Sigmoid colon (tissue), 7 donors: Measurements from ENCODE around the gene NR2C2. TPM values are rescaled to one million over a fixed set of nuclear protein-coding genes. Genes with fewer than 3 reads are reported as not detected.
"Not testable (repeated sequence)": the region's sequence is repeated elsewhere in the genome, so short reads cannot be mapped to it uniquely, and the experiment has no call there.

ENCODE experiments used
- DNase-seq: peaks from one replicate; pipeline ENCODE4 v3.0.0-alpha.2; 2019
- H3K27ac ChIP-seq, 4 donors: fragments of 200-600 bp; sonication (generic); one replicate each; pipeline ENCODE4 v1.5.1; 2016 to 2019; ENCODE audit warnings: mild to moderate bottlenecking in 1 of 4
- H3K27me3 ChIP-seq, 3 donors: fragments of 200-600 bp; sonication (generic); one replicate each; pipeline ENCODE4 v1.5.1; 2019; ENCODE audit warnings: mild to moderate bottlenecking in 1 of 3
- H3K36me3 ChIP-seq, 4 donors: fragments of 200-600 bp; sonication (generic); one replicate each; pipeline ENCODE4 v1.5.1; 2016 to 2019
- H3K4me1 ChIP-seq, 4 donors: fragments of 200-600 bp; sonication (generic); one replicate each; pipeline ENCODE4 v1.5.1; 2017 to 2019
- H3K4me3 ChIP-seq, 4 donors: fragments of 200-600 bp; sonication (generic); one replicate each; pipeline ENCODE4 v1.5.1; 2017 to 2019; ENCODE audit warnings: mild to moderate bottlenecking in 2 of 4, moderate library complexity in 1 of 4
- H3K9me3 ChIP-seq, 4 donors: fragments of 200-600 bp in 3 of 4; sonication (generic) in 3 of 4; one replicate each; pipeline versions ENCODE4 v1.5.1 to v1.6.1; 2013 to 2019
- EP300 ChIP-seq, 4 donors: sonication (generic); formaldehyde crosslinking; IDR thresholded peaks; one replicate each; pipeline ENCODE4 v1.6.1; 2017; ENCODE audit warnings: antibody characterized with exemption in 4 of 4
- POLR2A ChIP-seq, 2 donors: fragments of 450-650 bp; IDR thresholded peaks; one replicate each; pipeline ENCODE4 v1.6.1; 2016; ENCODE audit warnings: antibody characterized with exemption in 2 of 2, mild to moderate bottlenecking in 2 of 2, moderate library complexity in 2 of 2
- POLR2AphosphoS5 ChIP-seq, 4 donors: sonication (generic); formaldehyde crosslinking; IDR thresholded peaks; one replicate each; pipeline ENCODE4 v1.6.1; 2017; ENCODE audit warnings: antibody characterized with exemption in 4 of 4
- WGBS, 2 donors: extraction: QIAGEN DNeasy Blood & Tissue Kit; methylation state at CpG; one replicate each; pipeline ENCODE4 v1.1.7; 2013; 5-methylcytosine and 5-hydroxymethylcytosine counted together
- intact Hi-C: fragments of 100-400 bp; cut with DNase I; formaldehyde crosslinking; loops from one replicate; pipeline ENCODE4 v1.15.1; 2023
- polyA plus RNA-seq, 3 donors: library from polyadenylated mRNA; stranded (reverse); fragments of 200-250 nt; gene quantifications; one replicate each; pipeline ENCODE4 v1.2.3, GENCODE V29; 2013
- total RNA-seq, 4 donors: library from RNA; depleted of rRNA; stranded (reverse); fragments of >200 nt; gene quantifications; one replicate each; pipeline ENCODE4 v1.1.0, GENCODE V29; 2016
- TF ChIP-seq, protein P1 (sequence below), 4 experiments: fragments of 450-650 bp in 3 of 4; fragments of 200-600 bp in 1 of 4; IDR thresholded peaks; one replicate each; pipeline ENCODE4 v1.5.1; 2016 to 2019; ENCODE audit warnings: antibody characterized with exemption in 4 of 4, mild to moderate bottlenecking in 3 of 4, moderate library complexity in 2 of 4
- donor health status: healthy with polysubstance abuse.
- donor health status: Bipolar disorder and iron deficiency.
- donor health status: healthy.

The NR2C2 gene
- total and polyA plus RNA-seq, 7 donors = 3.6 to 68.4 (median 34.2) TPM

DNA sequence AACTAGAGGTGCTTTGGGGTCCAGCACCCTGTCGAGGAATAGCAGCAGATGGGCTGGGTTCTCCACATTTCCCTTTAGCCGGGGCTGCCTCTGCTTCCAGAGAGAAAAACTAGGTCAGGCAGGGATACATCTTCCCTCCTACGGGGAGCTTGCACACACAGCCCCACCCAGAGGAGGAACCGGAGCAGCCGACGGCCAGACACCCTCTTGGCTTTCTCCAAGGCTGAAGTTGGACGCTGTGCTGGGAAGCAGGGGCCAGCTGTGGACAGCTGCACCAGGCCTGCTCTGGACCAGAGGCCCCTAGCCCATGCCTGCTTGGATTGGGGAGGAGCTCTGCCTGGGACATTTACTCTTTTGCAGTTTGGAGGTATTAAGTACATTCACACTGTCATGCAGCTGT, 44.7 kb upstream of the NR2C2 start:
- DNase-seq = peak; percentile 93
- H3K27me3 ChIP-seq = no peaks in the 10 kb centered on the region
- no peaks in the 10 kb centered on the region for H3K36me3 ChIP-seq
- no peak for TF ChIP-seq EP300 (IDR thresholded peaks at IDR 0.05)
- TF ChIP-seq POLR2AphosphoS5 (IDR thresholded peaks at IDR 0.05) = peak in 3 of 4 donors; percentile 28 to 57 (median 51)
- TF ChIP-seq POLR2A (IDR thresholded peaks at IDR 0.05) = no peak
- TF ChIP-seq, protein P1, sequence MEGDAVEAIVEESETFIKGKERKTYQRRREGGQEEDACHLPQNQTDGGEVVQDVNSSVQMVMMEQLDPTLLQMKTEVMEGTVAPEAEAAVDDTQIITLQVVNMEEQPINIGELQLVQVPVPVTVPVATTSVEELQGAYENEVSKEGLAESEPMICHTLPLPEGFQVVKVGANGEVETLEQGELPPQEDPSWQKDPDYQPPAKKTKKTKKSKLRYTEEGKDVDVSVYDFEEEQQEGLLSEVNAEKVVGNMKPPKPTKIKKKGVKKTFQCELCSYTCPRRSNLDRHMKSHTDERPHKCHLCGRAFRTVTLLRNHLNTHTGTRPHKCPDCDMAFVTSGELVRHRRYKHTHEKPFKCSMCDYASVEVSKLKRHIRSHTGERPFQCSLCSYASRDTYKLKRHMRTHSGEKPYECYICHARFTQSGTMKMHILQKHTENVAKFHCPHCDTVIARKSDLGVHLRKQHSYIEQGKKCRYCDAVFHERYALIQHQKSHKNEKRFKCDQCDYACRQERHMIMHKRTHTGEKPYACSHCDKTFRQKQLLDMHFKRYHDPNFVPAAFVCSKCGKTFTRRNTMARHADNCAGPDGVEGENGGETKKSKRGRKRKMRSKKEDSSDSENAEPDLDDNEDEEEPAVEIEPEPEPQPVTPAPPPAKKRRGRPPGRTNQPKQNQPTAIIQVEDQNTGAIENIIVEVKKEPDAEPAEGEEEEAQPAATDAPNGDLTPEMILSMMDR (IDR thresholded peaks at IDR 0.05) = no peak
- intact Hi-C loops = no loop called here
- no peaks in the 10 kb centered on the region for H3K4me1 ChIP-seq
- 15 to 54% methylated on average over 7 of the region's 7 CpGs for WGBS, 2 donors
- peak overlapping the region; percentile 12 to 55 (median 32) for H3K27ac ChIP-seq
- H3K4me3 ChIP-seq = no peak overlapping the region
- H3K9me3 ChIP-seq = no peaks in the 10 kb centered on the region

DNA sequence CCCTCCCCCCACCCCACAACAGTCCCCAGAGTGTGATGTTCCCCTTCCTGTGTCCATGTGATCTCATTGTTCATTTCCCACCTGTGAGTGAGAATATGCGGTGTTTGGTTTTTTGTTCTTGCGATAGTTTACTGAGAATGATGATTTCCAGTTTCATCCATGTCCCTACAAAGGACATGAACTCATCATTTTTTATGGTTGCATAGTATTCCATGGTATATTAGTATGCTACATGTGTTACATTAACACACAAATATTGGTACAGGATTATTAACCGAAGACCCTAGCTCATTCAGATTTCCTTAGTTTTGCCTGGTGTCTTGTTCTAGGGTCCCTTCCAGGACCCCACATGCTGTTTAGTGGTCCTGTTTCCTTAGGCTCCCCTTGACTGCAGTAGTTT, 43.9 kb upstream of the NR2C2 start:
- H3K27ac ChIP-seq, H3K27me3 ChIP-seq, intact Hi-C loops, H3K4me1 ChIP-seq, H3K36me3 ChIP-seq, H3K9me3 ChIP-seq, DNase-seq, H3K4me3 ChIP-seq: not testable (repeated sequence)
- 98 to 100% methylated on average over 1 of the region's 3 CpGs for WGBS, 2 donors

DNA sequence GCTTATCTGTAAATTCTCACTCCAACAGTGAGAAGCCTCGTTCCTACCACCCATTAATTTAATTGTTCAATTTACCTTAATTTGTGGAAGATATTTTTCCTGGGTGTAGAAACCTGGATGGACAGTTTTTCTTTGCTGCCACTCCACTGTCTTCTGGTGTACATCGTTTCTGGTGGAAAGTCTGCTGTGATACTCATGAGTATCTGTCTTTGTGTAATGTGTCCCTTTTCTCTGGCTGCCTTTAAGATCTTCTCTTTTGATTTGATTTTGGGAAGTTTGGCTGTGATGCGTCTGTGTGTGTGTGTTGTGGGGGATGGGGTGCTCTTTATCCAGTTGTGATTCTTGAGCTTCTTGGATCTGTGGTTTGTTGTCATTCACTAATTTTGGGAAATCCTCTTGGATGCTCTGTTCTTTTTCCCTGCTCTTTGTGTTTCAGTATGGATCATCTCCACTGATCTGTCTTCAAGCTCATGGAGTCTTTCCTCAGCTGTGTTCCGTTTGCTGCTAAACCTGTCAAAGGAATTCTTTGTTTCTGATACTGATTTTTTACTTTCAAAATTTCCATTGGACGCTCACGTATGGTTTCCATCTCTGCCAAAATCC, 42.2 kb upstream of the NR2C2 start:
- no peak for TF ChIP-seq POLR2AphosphoS5 (IDR thresholded peaks at IDR 0.05)
- TF ChIP-seq, protein P1 (IDR thresholded peaks at IDR 0.05) = no peak
- TF ChIP-seq EP300 (IDR thresholded peaks at IDR 0.05) = no peak
- TF ChIP-seq POLR2A (IDR thresholded peaks at IDR 0.05) = no peak
- 93 to 95% methylated on average over 6 of the region's 6 CpGs for WGBS, 2 donors
- Histone ChIP-seq H3K36me3 (no peaks in the 10 kb centered on the region), H3K27me3 (no peaks in the 10 kb centered on the region), H3K27ac (no peak overlapping the region), H3K4me3 (no peak overlapping the region), H3K4me1 (no peaks in the 10 kb centered on the region), H3K9me3 (no peaks in the 10 kb centered on the region)
- no peak for DNase-seq
- intact Hi-C loops = no loop called here

DNA sequence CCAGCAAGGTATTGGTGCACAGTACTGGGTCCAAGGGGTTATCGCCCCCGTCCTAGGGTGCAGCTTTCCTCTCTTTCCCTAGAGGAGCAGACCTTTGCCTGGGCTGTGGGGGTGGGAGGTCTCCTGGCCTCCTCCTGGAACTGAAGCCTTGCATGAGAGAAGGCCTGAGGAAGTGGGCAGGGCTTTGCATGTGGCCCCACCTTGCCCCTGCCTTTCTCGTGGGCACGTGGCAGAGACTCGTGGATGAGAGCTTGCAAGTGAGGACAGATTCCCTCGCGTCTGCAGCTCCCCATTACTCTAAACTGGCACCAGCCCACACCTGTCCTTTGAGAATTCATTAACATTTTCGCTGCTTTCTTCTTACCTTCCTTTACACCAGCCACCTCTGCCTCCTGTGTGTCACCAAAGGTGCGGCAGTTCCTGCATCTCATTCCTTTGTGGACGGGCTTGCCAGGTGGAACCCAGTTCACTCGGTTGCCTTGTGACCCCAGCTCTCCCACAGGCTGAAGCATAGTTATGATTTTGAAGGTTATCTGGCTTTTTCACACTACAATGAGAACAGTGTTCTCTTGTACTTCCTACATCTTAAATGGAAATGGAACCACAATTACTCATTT, 40.9 kb upstream of the NR2C2 start:
- no peaks in the 10 kb centered on the region for H3K36me3 ChIP-seq
- DNase-seq = no peak
- no peaks in the 10 kb centered on the region for H3K4me1 ChIP-seq
- no peaks in the 10 kb centered on the region for H3K27me3 ChIP-seq
- H3K27ac ChIP-seq = no peak overlapping the region
- 78 to 80% methylated on average over 11 of the region's 11 CpGs for WGBS, 2 donors
- H3K4me3 ChIP-seq = no peak overlapping the region
- intact Hi-C loops = no loop called here
- no peak for TF ChIP-seq POLR2AphosphoS5 (IDR thresholded peaks at IDR 0.05)
- TF ChIP-seq EP300 (IDR thresholded peaks at IDR 0.05) = no peak
- TF ChIP-seq, protein P1 (IDR thresholded peaks at IDR 0.05) = no peak
- TF ChIP-seq POLR2A (IDR thresholded peaks at IDR 0.05) = no peak
- H3K9me3 ChIP-seq = no peaks in the 10 kb centered on the region

DNA sequence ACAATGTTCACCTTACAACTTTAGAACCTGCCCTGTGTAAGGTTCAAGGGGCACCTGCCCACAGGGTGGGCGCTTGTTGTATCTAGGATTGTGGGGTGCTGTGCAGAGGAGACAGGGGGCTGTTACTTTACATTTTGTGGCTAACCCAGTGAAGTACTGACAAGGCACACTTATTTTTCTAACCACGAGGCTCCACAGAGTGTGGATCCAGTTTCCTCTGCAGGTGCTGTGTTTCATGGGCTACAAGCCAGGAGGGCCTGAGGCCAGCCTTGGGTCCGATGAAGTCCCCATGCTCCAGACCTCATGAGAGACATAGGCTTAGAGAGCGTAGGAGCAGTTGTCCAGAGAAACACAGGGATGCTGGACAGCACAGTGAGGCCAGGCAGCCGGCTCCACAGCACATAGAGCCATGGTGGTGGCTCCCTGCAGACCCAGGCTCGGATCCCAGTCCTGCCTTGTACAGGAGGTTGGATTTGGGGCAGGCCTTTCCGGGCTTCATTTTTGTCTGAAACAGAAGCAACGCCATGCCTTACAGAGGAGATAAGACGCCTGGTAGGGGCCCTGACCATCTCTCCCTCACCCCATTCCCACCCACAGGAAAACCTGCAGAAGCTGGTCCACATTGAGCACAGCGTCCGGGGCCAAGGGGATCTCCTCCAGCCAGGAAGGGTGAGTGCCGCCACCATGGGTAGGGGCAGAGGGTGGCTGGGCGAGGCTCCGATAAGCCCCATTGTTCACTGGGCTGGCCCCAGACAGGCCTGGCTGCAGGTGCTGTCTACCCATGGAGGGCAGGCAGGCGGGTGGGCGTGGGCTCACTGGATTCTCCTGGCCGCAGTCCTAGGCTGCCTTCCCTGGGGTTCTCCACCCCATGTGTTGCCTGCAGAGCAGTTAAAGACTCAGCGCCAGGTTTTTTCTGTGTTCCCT, 40.1 kb upstream of the NR2C2 start:
- no peaks in the 10 kb centered on the region for H3K4me1 ChIP-seq
- TF ChIP-seq, protein P1 (IDR thresholded peaks at IDR 0.05) = no peak
- TF ChIP-seq EP300 (IDR thresholded peaks at IDR 0.05) = no peak
- no peak for TF ChIP-seq POLR2AphosphoS5 (IDR thresholded peaks at IDR 0.05)
- no peak for TF ChIP-seq POLR2A (IDR thresholded peaks at IDR 0.05)
- no peak overlapping the region for H3K27ac ChIP-seq
- 53 to 73% methylated on average over 18 of the region's 18 CpGs for WGBS, 2 donors
- H3K9me3 ChIP-seq = no peaks in the 10 kb centered on the region
- H3K4me3 ChIP-seq = no peak overlapping the region
- DNase-seq = no peak
- H3K27me3 ChIP-seq = no peaks in the 10 kb centered on the region
- H3K36me3 ChIP-seq = no peaks in the 10 kb centered on the region
- intact Hi-C loops = no loop called here
